ENCODE measurements around the gene CDH13. TPM values are rescaled to one million over a fixed set of nuclear protein-coding genes. Genes with fewer than 3 reads are reported as not detected.
A peak's percentile ranks its signal among the peaks of the same experiment; 100 is the strongest.

The CDH13 gene
- total and polyA plus RNA-seq, 2 of the 8 experiments (the other 6 are each of a cell fraction or from before 2014, with no cell fraction given), result 2.3 to 2.4 TPM

DNA sequence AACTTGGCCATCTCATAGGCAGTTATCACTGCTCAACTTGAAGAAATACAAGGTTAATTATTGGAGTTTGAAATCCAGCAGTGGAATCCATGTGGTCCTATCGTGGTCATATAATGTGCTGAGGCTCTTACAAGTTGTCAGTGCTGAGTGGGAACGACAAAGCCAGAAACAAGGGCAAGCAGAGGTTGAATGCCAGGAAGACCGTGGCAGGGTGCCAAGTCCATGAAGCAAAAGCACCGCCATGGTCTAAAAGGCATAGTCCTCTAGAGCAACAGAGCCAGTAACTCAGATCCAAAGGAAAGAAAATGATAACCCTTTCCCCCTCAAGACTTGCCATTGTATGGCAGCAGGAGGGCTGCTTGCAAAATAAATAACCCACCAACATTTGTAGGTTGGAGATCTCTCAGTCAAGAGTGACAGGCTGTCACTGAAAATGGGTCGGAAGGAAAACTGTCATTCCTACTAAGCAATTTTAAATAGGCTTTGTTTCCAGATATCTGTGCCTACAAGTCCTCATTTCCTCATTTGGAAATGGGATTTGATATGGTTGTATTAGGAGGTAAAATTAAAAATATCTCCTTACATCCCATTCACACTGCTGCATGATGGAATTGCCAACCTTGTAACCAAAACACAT, 1144.7 kb downstream of the CDH13 start:
- Histone ChIP-seq H3K23ac (ENCODE audit: insufficient read length) (no peak overlapping the region), H3K9ac (replicated peaks in 1 of 4; ENCODE audit: extremely low read depth in 1 of 4, low read depth in 3 of 4, low read length in 3 of 4) (no peak overlapping the region), H3K9me3 (ENCODE audit: insufficient read depth in 2 of 2, low read depth in 1 of 2, low read length in 1 of 2) (no peaks in the 10 kb centered on the region), H2BK120ac (replicated peaks; ENCODE audit: low read depth, low read length) (peak overlapping the region; percentile 55), H3K36me3 (ENCODE audit: control insufficient read depth in 2 of 4, insufficient read depth in 4 of 4, low read length in 3 of 4) (no peaks in the 10 kb centered on the region), H4K91ac (replicated peaks; ENCODE audit: insufficient read length, low read length) (peak overlapping the region; percentile 5), H3K79me2 (ENCODE audit: control insufficient read depth in 1 of 2, insufficient read depth in 2 of 2, low read length in 2 of 2) (no peaks in the 10 kb centered on the region), H2AK5ac (ENCODE audit: low read depth, low read length) (peak overlapping the region; percentile 76; the same call in 1 of the 2 replicates), H4K5ac (ENCODE audit: insufficient read length, low read depth, low read length) (no peak overlapping the region), H3K14ac (ENCODE audit: insufficient read length) (no peak overlapping the region), H2BK20ac (ENCODE audit: low read length) (peak overlapping the region; percentile 53; the same call in 1 of the 2 replicates), H2AFZ (ENCODE audit: low read length) (no peak overlapping the region), H3K56ac (replicated peaks; ENCODE audit: insufficient read length, low read depth, low read length) (no peak overlapping the region), H3K23me2 (ENCODE audit: low read depth, low read length) (no peaks in the 10 kb centered on the region), H3K18ac (ENCODE audit: extremely low read depth, low read length) (peak overlapping the region; percentile 40; the same call in 1 of the 2 replicates), H3K4me3 (ENCODE audit: extremely low read depth in 1 of 4, insufficient read depth in 2 of 4, low read depth in 3 of 4, low read length in 4 of 4) (no peak overlapping the region), H4K20me1 (replicated peaks in 1 of 2; ENCODE audit: control insufficient read depth in 1 of 2, insufficient read depth in 2 of 2, low read length in 2 of 2) (no peaks in the 10 kb centered on the region), H3K79me1 (ENCODE audit: low read depth, low read length) (no peaks in the 10 kb centered on the region), H3K27me3 (replicated peaks in 1 of 4; ENCODE audit: control insufficient read depth in 3 of 4, extremely low read depth in 1 of 4, insufficient read depth in 3 of 4, low read length in 3 of 4) (no peaks in the 10 kb centered on the region), H3K27ac (ENCODE audit: low read depth, low read length) (no peak overlapping the region), H2BK15ac (ENCODE audit: low read length) (peak overlapping the region; percentile 25; the same call in 1 of the 2 replicates), H3K4me2 (ENCODE audit: insufficient read depth in 1 of 2, low read depth in 2 of 2, low read length in 2 of 2) (no peak overlapping the region), H2BK12ac (ENCODE audit: low read depth, low read length) (peak overlapping the region; percentile 79; the same call in 1 of the 2 replicates), H4K8ac (ENCODE audit: extremely low read depth, insufficient read depth, low read length) (no peak overlapping the region), H2BK5ac (ENCODE audit: low read depth, low read length) (no peak overlapping the region), H3K4me1 (replicated peaks in 1 of 4; ENCODE audit: control insufficient read depth in 3 of 4, insufficient read depth in 4 of 4, low read length in 3 of 4) (peaks cover 2 to 11% (median 6%) of the 10 kb centered on the region in 4 experiments; a peak in 5 of 7 replicates), H3K4ac (replicated peaks; ENCODE audit: insufficient read length, low read depth, low read length) (no peak overlapping the region)
- ChIA-PET CTCF (ENCODE audit: partially characterized antibody) (no interaction called here), POLR2A (ENCODE audit: partially characterized antibody) (no interaction called here)
- FAIRE-seq (no peak), DNase-seq (ENCODE audit: low read depth in 1 of 2, low spot score in 2 of 2) (no peak)
- no peak for TF ChIP-seq CREB1 (IDR thresholded peaks at IDR 0.05)
- no peak for TF ChIP-seq GABPA (IDR thresholded peaks at IDR 0.05; ENCODE audit: borderline replicate concordance, insufficient read depth, low read length)
- TF ChIP-seq KDM5A (IDR thresholded peaks at IDR 0.05; ENCODE audit: low read length), result no peak
- no peak for TF ChIP-seq SP1 (IDR thresholded peaks at IDR 0.05; ENCODE audit: low read depth, low read length)
- TF ChIP-seq EGR1 (IDR thresholded peaks at IDR 0.05; ENCODE audit: borderline replicate concordance, low read depth, low read length), result no peak
- WGBS, 2 experiments (ENCODE audit: extremely low coverage in 1 of 2, insufficient coverage in 1 of 2, insufficient read length in 1 of 2, insufficient replicate concordance in 2 of 2, low coverage in 1 of 2, low lambda C conversion rate in 2 of 2, missing lambda C conversion rate in 1 of 2), result 82% methylated on average over 5 of the region's 5 CpGs; no CpG with 5 or more reads in 1 of the 2 experiments
